ENCODE data around the gene LZTFL1.
"Not testable (repeated sequence)": the region's sequence is repeated elsewhere in the genome, so short reads cannot be mapped to it uniquely, and the experiment has no call there.

LZTFL1 gene

GRCh38 chr3:45858809-45859543 is 17.1 kb upstream of the LZTFL1 start:
- Histone ChIP-seq H3K79me2 (ENCODE audit: insufficient read depth, low read length) (no peaks in the 10 kb centered on the region), H3K4me2 (ENCODE audit: low read depth, low read length, poor library complexity, severe bottlenecking) (no peak overlapping the region), H3K36me3 (ENCODE audit: low read length) (no peaks in the 10 kb centered on the region), H3K4me3 (ENCODE audit: insufficient read depth, low read length, poor library complexity, severe bottlenecking) (no peak overlapping the region), H4K20me1 (ENCODE audit: low read depth, low read length) (no peaks in the 10 kb centered on the region), H3K27ac (ENCODE audit: low read depth, low read length) (no peak overlapping the region), H3K27me3 (ENCODE audit: low read length) (no peaks in the 10 kb centered on the region), H3K9me2 (replicated peaks; ENCODE audit: insufficient read depth, low read length) (no peaks in the 10 kb centered on the region), H3F3A (ENCODE audit: insufficient read depth) (no peaks in the 10 kb centered on the region), H3K9ac (ENCODE audit: low read length) (no peak overlapping the region), H3K9me3 (ENCODE audit: insufficient read depth, low read length) (no peaks in the 10 kb centered on the region), H2AFZ (ENCODE audit: low read depth, low read length, severe bottlenecking) (no peak overlapping the region)
- no peak for TF ChIP-seq CTCF (IDR thresholded peaks at IDR 0.05; ENCODE audit: insufficient read depth, low read length, poor library complexity, severe bottlenecking)
- no peak for TF ChIP-seq EZH2phosphoT487 (conservative IDR thresholded peaks at IDR 0.05; ENCODE audit: low read length)

DNA sequence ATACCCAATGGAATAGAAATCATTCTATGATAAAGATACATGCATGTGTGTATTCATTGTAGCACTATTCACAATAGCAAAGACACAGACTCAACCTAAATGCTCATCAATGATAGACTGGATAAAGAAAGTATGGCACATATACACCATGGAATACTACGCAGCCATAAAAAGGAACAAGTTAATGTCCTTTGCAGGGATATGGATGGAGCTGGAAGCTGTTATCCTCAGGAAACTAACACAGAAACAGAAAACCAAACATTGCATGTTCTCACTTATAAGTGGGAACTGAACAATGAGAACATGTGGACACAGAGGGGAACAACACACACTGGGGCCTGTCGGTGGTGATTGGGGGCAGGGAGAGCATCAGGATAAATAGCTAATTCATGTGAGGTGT is 15.1 kb upstream of the LZTFL1 start:
- H3K9me3 ChIP-seq (ENCODE audit: insufficient read depth, low read length); H3K79me2 ChIP-seq (ENCODE audit: insufficient read depth, low read length); H3K4me3 ChIP-seq (ENCODE audit: insufficient read depth, low read length, poor library complexity, severe bottlenecking); H2AFZ ChIP-seq (ENCODE audit: low read depth, low read length, severe bottlenecking); H3F3A ChIP-seq (ENCODE audit: insufficient read depth); H3K27me3 ChIP-seq (ENCODE audit: low read length); H3K36me3 ChIP-seq (ENCODE audit: low read length); H3K27ac ChIP-seq (ENCODE audit: low read depth, low read length); H4K20me1 ChIP-seq (ENCODE audit: low read depth, low read length); H3K9ac ChIP-seq (ENCODE audit: low read length); H3K9me2 ChIP-seq (replicated peaks; ENCODE audit: insufficient read depth, low read length); H3K4me2 ChIP-seq (ENCODE audit: low read depth, low read length, poor library complexity, severe bottlenecking): not testable (repeated sequence)

- not testable (repeated sequence) for H3K27ac ChIP-seq (ENCODE audit: low read depth, low read length); H3K79me2 ChIP-seq (ENCODE audit: insufficient read depth, low read length); H2AFZ ChIP-seq (ENCODE audit: low read depth, low read length, severe bottlenecking)
These were observed 14.4 kb upstream of the LZTFL1 start for GRCh38 chr3:45856323-45856722.

GRCh38 chr3:45852828-45853227 is 10.9 kb upstream of the LZTFL1 start:
- no peaks in the 10 kb centered on the region for H4K20me1 ChIP-seq (ENCODE audit: low read depth, low read length)
- H3K9ac ChIP-seq (ENCODE audit: low read length) = no peak overlapping the region
- no peak for TF ChIP-seq EZH2phosphoT487 (conservative IDR thresholded peaks at IDR 0.05; ENCODE audit: low read length)
- TF ChIP-seq CTCF (IDR thresholded peaks at IDR 0.05; ENCODE audit: insufficient read depth, low read length, poor library complexity, severe bottlenecking) = no peak
- H3K4me3 ChIP-seq (ENCODE audit: insufficient read depth, low read length, poor library complexity, severe bottlenecking) = no peak overlapping the region
- no peaks in the 10 kb centered on the region for H3K27me3 ChIP-seq (ENCODE audit: low read length)
- H2AFZ ChIP-seq (ENCODE audit: low read depth, low read length, severe bottlenecking) = no peak overlapping the region
- no peaks in the 10 kb centered on the region for H3K9me3 ChIP-seq (ENCODE audit: insufficient read depth, low read length)
- H3F3A ChIP-seq (ENCODE audit: insufficient read depth) = no peaks in the 10 kb centered on the region
- H3K36me3 ChIP-seq (ENCODE audit: low read length) = no peaks in the 10 kb centered on the region
- H3K79me2 ChIP-seq (ENCODE audit: insufficient read depth, low read length) = no peaks in the 10 kb centered on the region
- H3K9me2 ChIP-seq (replicated peaks; ENCODE audit: insufficient read depth, low read length) = no peaks in the 10 kb centered on the region
- no peak overlapping the region for H3K27ac ChIP-seq (ENCODE audit: low read depth, low read length)
- no peak overlapping the region for H3K4me2 ChIP-seq (ENCODE audit: low read depth, low read length, poor library complexity, severe bottlenecking)

More at GRCh38 chr3:45856323-45856722, 14.4 kb upstream of the LZTFL1 start:
- not testable (repeated sequence) for H4K20me1 ChIP-seq (ENCODE audit: low read depth, low read length); H3K4me3 ChIP-seq (ENCODE audit: insufficient read depth, low read length, poor library complexity, severe bottlenecking); H3K36me3 ChIP-seq (ENCODE audit: low read length); H3K27me3 ChIP-seq (ENCODE audit: low read length); H3K9ac ChIP-seq (ENCODE audit: low read length); H3K4me2 ChIP-seq (ENCODE audit: low read depth, low read length, poor library complexity, severe bottlenecking); H3K9me3 ChIP-seq (ENCODE audit: insufficient read depth, low read length); H3F3A ChIP-seq (ENCODE audit: insufficient read depth); H3K9me2 ChIP-seq (replicated peaks; ENCODE audit: insufficient read depth, low read length)

All from SU-DHL-6 (cell line).